MM.1S (cell line): ENCODE data around the gene PRDX2.

Experiments used
- CTCF ChIP-seq: fragments of 300-600 bp; sonication (generic); IDR thresholded peaks from 2 replicates; pipeline ENCODE4 v1.5.1; 2016; ENCODE audit warnings: antibody characterized with exemption, low read length, mixed read lengths
- EZH2phosphoT487 ChIP-seq: fragments of 300-600 bp; sonication (generic); IDR thresholded peaks from 2 replicates; pipeline ENCODE4 v1.6.1; 2018; ENCODE audit warnings: antibody characterized with exemption, low read length

- TF ChIP-seq CTCF (no peak), EZH2phosphoT487 (no peak)
Measured at GRCh38 chr19:12793290-12794195, 8.1 kb downstream of the PRDX2 start.
